Activated CD8-positive, alpha-beta memory T cell treated with anti-CD3 and anti-CD28 coated beads, Interleukin-2, amount 50 U/mL, for 1 hour (primary cell): ENCODE results near the gene KIF6.

Experiments
- DNase-seq: peaks from one replicate; pipeline ENCODE4 v3.0.0-alpha.2; 2020; ENCODE audit errors: extremely low read depth

Gene KIF6

GRCh38 chr6:39387785-39388184, 337.4 kb downstream of the KIF6 start:
- no peak for DNase-seq

GRCh38 chr6:39386487-39386886, 338.7 kb downstream of the KIF6 start:
- DNase-seq, result no peak

GRCh38 chr6:39381550-39382140, 343.6 kb downstream of the KIF6 start:
- DNase-seq, result no peak

- no peak for DNase-seq
Measured at GRCh38 chr6:39380837-39381549, 344.2 kb downstream of the KIF6 start.

GRCh38 chr6:39378960-39379425, 346.2 kb downstream of the KIF6 start:
- no peak for DNase-seq

- no peak for DNase-seq
Measured at GRCh38 chr6:39378175-39378959, 346.8 kb downstream of the KIF6 start.

- DNase-seq, result no peak
Measured at GRCh38 chr6:39377539-39377950, 347.7 kb downstream of the KIF6 start.

GRCh38 chr6:39375405-39375804, 349.8 kb downstream of the KIF6 start:
- no peak for DNase-seq

GRCh38 chr6:39370390-39370789, 354.8 kb downstream of the KIF6 start:
- DNase-seq, result no peak

GRCh38 chr6:39369987-39370386, 355.2 kb downstream of the KIF6 start:
- DNase-seq, result no peak

- DNase-seq, result no peak
Measured at GRCh38 chr6:39367700-39368099, 357.5 kb downstream of the KIF6 start.

GRCh38 chr6:39366931-39367618, 358.1 kb downstream of the KIF6 start:
- DNase-seq, result no peak

GRCh38 chr6:39365281-39366074, 359.7 kb downstream of the KIF6 start:
- DNase-seq, result no peak

- no peak for DNase-seq
Measured at GRCh38 chr6:39363280-39363679, 361.9 kb downstream of the KIF6 start.

GRCh38 chr6:39362487-39362865, 362.7 kb downstream of the KIF6 start:
- DNase-seq, result no peak

GRCh38 chr6:39361657-39362486, 363.3 kb downstream of the KIF6 start:
- DNase-seq, result no peak

- DNase-seq, result no peak
Measured at GRCh38 chr6:39360378-39360777, 364.8 kb downstream of the KIF6 start.

- no peak for DNase-seq
Measured at GRCh38 chr6:39357998-39358686, 367.1 kb downstream of the KIF6 start.

GRCh38 chr6:39353698-39354315, 371.4 kb downstream of the KIF6 start:
- no peak for DNase-seq
